NCI-H2171 (cell line): ENCODE data around the gene ANKS1B.
"Not testable (repeated sequence)": the region's sequence is repeated elsewhere in the genome, so short reads cannot be mapped to it uniquely, and the experiment has no call there.

Experiments
- DNase-seq: peaks from one replicate; lab custom pipeline; 2025; lab: John Stamatoyannopoulos, UW

ANKS1B gene

DNA sequence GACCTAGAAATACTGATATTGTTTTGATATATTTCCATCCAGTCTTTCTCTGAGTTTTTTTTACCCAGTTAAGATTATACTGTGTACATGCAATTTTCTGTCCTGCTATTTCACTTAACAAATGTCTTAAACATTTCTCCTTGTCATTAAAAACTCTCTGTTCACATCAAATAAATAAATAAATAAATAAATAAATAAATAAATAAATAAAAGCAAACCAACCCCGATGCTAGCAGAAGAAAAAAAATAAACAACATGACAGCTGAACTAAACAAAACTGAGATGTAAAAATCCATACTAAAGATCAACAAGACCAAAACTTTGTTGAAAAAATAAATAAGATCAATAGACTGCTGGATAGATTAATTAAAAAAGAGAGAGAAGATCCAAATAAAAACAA, 407.6 kb downstream of the ANKS1B start:
- not testable (repeated sequence) for DNase-seq

DNA sequence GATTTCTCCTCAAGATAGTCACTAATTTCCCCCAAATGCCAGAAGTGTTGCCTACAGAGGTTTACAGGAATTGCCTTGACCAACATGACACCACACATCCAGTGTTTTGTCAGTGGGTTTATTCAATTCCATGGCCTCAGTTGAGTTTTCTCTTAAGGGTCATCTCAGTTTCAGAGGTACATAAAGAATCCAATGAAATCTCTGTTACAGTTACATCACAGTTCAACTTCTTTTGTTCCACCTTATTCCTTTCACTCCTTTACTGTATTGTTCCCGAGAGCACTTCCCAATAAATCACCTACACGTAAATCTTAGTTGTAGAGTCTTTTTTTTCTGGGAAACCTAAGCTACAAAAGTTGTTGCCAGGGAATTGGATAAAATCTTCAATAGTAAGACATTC, 410.8 kb downstream of the ANKS1B start:
- no peak for DNase-seq

DNA sequence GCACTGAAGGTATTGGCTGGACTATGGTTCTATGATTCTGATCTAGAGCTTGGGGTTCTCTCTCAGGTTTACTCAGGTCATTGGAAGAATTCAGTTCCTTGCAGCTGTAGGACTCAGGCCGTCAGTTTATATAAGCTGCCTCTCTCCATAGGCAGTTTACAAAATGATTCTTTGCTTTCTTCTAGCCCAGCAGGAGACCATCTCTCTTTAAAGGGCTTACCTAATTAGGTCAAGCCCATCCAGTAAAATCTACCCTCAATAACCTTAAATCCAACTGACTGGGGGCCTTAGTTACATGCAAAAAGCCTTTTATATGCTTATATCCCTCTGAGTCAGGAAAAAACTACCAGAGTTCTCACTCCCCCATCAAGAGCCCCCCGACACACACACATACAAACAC, 417.7 kb downstream of the ANKS1B start:
- DNase-seq = no peak

DNA sequence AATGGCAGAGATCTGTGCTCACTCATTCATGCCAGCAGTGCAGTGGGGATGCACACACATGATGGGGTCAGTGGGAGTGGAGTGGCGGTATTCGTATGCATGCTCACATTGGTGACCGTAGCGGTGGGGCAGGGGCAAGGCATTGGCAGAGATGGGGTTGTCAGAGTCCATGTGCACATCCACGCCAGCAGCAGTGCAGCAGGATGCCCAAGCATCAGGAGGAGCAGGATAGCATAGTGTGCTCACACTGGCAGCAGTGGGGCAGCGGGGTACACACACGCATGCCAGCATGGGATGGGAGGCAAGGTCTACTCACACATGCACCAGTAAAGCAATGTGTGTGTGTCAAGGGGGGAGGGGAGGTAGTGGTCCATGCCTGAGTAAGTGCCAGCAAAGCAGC, 426.6 kb downstream of the ANKS1B start:
- DNase-seq = no peak

DNA sequence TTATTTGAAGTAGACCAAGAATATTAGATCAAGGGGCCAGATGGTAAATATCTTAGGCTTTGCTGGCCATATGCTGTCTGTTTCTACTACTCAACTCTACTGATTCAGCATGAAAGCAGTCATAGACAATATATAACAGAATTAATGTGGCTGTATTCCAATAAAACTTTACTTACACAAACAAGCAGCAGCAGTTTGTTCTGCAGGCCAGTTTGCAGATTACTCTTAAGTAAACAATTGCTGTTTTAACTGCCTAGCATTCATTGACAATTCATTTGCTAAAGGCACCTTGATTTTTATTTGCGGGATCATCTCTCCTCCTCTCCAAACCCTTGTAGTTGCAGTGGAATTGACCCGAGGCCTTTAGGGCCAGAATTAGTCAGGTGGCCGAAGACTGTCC, 431.3 kb downstream of the ANKS1B start:
- DNase-seq = peak; percentile 8

DNA sequence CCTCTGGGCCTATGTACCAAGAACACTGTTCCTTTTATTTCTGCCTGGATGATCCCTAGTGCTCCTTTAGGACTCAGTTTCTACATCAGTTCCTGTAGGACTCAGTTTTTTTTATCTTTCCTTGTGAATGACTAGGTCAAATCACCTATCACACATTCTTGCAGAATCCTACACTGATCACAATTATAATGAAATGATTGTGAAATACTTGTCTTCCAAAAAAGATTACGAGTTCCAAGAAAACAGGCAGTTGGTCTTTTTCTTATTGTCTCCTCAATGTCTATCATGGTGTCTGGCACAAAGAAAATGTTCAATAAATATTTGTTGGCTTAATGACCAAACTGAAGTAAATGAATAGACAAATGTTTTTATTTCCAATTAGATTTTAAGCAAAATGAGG, 432.7 kb downstream of the ANKS1B start:
- no peak for DNase-seq

DNA sequence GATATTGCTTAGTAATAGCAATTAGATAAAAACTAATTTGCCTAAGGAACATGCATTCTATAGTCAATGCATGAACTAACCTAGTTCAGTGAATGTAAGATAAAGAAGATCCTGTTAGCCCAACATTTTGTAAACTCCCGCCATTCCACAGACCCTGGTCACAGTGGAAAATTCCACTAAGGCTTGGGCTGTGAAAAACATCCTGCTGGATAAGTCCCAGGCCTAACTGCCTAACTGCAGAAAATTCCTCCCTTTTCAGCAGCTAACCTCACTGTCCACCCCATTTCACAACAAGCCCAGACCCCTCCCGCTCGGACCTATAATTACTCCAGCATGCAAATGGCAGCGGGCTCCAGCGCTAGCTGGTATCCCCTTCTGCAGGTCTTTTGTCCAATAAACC, 435.1 kb downstream of the ANKS1B start:
- DNase-seq = no peak

DNA sequence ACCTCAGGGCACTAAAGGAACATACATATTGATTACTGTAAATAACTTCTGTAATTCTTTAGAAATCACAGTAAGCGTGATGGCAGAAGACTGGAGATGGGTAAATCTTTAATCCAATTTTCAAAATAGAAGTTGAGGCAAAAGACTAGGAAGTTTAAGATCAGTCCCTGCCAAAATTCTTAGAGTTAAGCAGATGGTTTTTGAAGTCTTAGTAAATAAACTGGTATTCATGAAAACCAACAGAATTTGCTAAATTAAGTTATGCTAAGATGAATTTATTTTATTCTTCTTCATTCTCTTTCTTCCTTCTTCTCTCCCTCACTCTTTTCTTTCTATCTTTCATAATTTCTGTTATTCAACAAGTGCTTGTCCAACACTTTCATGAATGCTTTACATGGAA, 435.5 kb downstream of the ANKS1B start:
- DNase-seq = no peak

DNA sequence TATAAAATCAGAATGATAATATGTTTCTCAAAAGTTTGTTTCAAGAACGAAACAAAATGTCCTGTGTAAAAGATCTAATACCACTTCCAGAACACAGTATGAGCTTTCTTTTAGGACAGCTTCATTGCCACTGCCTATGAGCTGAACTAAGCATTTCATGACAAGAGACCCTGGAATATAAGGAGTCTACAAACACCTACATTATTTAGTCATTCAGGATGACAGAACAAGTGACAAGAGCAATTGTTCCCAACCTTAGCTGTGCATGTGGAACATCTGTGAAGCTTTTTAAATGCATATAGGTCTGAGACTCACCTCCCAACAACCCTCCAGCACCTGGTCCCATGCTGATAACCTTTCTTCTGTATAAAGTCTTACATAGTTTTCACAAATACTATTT, 440.3 kb downstream of the ANKS1B start:
- DNase-seq = no peak

DNA sequence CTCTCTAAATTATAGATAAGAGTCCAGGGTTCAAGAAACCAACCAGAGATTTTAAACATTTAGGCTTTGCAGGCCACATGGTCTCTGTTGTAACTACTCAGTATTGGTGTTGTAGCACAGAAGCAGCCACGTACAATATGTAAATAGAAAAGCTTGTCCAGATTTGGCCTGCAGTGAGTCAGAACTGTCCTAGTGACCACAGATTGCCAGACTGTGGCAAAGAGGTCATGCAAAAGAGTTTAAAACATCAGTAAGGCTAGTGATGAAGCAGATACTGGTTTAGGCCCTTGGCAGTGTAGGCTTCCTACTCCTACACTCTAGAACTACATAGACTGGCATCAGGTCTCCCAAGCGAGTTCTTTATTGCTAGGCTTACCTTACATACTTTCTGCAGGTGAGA, 454.8 kb downstream of the ANKS1B start:
- DNase-seq = no peak

DNA sequence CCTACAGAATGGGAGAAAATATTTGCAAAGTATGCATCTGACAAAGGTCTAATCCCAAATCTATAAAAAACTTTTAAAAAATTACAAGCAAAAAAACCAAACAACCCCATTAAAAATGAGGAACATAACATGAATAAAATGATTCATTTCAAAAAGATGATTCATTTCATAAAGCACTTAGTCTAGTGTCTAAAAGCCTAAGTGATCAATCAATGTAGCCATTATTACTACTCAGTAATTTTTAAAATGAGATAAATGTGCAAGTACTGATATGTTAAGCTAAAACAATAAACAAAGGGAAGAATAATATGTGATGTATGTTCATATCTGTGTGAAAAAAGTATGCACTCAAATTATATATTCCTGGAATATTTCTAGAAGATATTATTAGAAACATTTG, 456.3 kb downstream of the ANKS1B start:
- no peak for DNase-seq

DNA sequence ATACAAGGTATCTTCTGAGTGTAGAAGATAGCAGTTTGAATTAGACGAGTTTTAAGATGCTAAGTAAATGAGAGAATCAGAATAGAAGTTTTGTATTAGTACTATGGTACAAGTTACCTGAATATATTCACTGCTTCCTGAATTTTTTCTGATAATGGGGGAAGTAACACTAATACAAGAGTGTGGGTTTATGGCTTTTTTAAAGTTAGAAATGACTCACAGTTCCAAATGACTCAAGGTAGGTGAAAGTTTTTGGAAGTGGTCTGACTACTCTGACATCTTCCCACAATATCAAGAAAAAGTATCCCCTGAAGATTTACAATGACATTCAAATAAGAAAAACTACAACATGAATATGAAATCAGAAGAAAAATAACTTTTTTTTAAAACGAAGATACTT, 460.9 kb downstream of the ANKS1B start:
- DNase-seq = no peak

DNA sequence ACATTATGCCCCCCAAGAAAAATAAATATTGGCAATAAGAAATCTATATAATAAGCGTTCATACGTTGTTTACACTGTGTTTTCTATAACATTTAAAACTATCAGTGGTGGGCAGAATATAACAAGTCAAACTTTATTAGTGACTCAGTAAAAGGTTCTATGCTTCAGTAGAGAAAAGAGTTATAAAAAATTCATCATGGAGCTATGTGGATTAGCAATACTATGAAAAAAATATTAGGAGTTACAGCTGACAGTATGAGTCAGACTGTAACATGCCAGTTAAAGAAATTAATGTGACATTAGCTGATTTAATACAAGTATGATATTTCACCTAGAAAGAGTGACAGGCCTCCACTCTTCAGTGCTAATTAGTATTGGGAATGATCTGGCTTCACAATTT, 462.3 kb downstream of the ANKS1B start:
- no peak for DNase-seq

DNA sequence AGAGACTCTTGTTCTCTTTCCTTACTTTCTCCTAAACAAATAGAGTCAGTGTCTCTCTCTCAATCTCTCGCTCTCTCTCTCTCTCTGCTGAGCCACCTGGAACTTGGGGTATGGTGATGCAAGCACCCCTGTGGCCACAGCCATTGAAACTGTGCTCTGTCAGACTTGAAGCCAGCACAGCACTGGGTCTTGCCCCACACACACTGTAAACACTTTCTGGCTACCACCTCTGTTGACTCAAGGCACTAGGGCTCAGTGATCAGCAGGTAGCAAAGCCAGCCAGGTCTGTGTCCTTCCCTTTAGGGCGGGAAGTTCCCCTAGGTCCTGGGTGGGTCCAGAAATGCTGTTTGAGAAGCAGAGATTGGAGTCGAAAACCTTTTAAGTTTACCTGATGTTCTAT, 463.1 kb downstream of the ANKS1B start:
- DNase-seq = no peak

DNA sequence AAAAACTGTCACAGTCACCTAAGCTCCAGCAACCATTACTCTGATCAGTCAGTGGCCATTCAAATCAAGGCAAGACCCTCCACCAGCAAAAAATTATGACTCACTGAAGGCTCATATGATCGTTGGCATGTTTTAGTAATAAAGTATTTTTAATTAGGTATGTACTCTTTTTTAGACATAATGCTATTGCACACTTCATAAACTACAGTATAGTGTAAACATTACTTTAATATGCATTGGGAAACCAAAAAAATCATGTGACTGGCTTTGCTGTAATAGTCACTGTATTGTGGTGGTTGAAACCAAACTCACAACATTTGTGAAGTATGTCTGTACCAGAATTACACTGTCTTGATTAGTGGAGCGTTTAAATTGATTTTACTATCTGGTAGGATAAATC, 471.7 kb downstream of the ANKS1B start:
- no peak for DNase-seq

DNA sequence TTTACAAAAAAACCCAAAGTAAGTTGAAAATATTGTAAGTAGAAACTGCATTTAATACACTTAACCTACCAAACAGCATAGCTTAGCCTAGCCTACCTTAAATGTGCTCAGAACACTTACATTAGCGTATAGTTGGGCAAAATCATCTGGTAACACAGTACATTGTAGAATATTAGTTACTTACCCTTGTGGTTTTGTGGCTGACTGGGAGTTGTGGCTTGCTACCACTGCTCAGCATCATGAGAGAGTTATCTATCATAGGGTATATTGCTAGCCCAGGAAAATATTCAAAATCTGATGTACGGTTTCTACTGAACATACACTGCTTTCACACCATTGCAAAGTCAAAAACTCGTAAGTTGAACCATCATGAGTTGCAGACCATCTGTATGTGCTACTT, 478.9 kb downstream of the ANKS1B start:
- no peak for DNase-seq

DNA sequence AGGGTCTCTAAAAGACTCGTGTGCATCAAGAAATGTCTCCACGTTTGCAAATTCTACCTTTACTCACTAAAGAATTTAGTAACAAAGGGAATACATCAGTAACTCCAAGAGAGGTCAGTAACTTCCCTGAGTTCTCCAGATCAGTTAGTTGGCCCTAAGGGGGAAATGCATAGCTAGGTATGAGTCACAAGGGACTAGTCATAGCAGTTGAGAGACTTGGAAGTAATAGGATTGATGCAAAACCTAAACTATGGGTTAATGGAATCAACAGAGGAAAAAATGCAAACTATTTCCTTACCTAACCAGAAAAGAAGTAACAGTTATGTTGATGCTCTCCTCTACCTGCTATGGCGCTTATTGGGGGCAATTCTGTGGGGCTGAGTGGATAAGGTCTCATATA, 486.0 kb downstream of the ANKS1B start:
- no peak for DNase-seq

DNA sequence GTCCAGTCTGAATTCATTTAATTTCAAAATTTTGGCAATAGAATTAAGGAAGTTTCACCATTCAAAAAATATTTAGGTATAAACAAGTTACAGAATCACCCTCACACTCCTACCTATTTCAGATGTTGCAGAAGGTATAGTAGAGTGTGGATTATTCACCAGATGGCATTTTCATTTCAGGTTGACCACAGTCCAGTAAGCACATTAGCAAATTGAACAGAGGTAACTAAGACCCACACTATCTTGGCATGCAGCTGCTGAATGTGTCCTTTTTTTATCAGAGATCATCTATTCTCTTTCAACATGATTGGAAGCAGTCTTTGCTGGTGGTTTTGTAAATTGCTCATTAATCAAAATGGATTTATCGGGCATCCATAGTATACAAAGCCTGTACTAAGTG, 488.9 kb downstream of the ANKS1B start:
- DNase-seq = peak; percentile 29

DNA sequence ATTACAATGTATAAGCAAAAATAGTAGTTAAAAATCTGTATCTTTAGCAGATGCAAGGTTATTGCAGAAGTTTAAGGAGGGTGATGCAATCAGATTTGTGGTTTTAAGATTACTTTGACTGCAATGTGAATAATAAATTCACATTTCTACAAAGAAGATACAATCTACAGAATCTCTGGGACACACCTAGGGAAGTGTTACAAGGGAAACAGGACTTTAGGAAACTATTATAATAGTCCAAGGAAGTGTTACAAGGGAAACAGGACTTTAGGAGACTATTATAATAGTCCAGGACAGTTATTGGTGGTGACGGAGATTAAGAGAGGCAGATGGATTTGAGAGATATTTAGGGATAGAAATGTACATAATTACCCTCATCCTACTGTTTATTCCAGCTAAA, 491.5 kb downstream of the ANKS1B start:
- no peak for DNase-seq

DNA sequence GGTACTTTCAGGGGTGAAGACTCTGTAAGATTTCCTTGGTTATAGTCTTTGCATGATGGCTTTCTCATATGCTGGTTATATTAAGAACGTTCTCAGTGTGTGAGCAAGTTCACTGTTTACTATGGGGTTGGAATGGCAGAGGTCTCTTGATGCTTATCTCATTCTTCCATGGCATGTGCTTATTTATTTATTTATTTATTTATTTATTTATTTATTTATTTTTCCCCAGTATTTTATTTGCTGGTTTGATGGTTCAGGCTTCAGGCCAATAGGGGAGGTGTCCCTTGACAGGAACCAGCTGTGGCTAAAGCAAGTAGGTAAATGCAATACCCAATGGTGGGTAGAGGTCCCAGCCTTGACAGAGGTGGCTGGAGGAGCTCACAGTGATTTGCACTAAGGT, 498.5 kb downstream of the ANKS1B start:
- DNase-seq = no peak

DNA sequence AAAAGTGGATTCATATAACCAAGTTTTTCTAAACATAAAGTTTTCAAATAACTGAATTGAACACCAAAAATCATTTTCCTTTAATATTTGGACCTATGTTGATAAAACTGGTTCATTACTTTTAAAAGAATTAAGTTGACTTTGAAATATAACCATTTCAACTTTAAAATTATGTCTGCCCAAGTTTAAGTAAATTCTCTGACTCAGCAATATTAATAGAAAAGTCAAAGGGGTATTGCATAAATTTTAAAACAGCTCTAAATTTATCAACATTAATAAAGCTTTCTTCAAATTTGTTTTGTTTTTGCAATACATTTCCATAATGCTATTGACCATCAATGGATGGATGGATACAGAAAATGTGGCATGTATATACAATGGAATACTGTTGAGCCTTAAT, 505.6 kb downstream of the ANKS1B start:
- DNase-seq = no peak

DNA sequence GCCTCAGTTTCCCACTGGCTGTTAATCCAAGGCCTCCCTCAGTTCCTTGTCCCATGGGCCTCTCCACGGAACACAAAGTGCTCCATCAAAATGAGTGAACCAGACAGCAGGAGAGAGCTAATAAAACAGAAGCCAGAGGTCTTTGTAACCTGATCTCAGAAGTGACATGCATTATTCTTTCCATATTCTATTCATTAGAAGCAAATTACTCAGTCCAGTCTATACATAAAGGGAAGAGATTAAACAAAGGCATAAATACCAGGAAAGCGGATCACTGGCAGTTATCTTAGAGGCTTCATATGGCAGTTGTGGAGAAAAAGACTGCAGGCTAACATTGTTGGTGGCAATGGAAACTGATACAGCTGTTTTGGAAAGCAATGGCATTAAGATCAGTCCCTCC, 507.8 kb downstream of the ANKS1B start:
- no peak for DNase-seq

DNA sequence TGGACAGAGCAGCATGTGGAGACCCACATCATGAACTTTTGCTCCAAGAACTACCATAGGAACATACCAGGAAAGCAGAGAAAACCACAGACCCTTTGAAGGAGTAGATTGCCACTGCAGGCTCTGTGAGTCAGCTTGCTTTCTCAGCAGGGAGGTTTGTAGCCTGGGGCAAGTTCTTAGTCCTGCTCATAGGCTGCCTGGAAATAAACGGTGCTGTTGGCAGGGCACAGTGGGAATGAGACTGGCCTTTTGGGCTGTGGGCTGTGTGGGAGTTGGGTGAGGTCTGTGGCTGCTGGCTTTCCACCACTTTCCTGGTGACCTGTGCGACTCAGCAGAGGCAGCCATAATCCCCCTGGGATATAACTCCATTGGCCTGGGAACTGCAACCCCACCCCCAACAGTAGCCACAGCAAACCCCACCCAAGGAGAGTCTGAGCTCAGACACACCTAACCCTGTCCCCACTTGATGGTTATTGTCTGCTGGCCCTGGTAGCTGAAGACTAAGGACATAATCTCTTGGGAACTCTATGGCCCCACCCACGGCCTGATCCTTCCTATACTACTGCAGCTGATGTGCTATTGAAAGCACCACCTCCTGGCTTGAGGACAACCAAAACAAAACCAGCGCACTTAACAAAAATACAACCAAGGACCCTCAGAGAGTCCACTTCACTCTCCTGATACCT, 529.2 kb downstream of the ANKS1B start:
- DNase-seq = no peak

DNA sequence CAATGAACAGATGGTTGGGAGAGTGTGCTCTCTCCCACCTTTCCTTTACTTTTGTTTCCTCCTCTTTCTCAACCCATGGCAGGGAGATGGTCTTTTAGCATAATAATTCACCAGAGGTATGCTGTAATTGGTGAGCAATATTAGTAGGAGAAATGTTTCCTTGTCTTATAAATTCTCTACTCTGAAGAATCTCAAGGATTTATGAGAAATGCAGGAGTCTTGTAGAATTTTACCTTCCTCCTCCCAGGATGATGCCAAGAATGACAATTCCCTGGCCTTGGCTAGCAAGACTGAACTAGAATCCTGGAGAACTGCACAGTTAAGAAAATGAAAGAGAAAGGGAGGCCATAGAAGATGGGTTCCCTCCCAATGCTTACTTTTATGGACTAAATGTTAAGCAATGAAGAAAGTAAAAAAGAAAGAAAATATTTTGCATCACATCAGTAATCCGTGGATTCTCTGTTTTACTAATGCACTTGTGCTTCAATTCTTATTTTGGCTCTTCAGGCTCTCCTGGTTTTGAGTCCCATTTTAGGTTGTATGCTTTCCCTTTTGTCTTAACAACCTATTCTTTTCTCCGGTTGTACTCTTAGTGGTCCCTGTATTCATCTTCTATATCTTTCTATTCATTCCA, 530.1 kb downstream of the ANKS1B start:
- no peak for DNase-seq
